GM23338 (cell line): ENCODE results near the gene NHLRC3.

Source experiments
- CREB1 ChIP-seq: fragments of 250-450 bp; sonication (Bioruptor Pico); IDR thresholded peaks from 2 replicates; pipeline ENCODE4 v1.5.0; 2020; ENCODE audit warnings: low read depth, mild to moderate bottlenecking, moderate library complexity
- CTCF ChIP-seq, 2 experiments: fragments of 200-600 bp in 1 of 2; sonication (generic) in 1 of 2; conservative IDR thresholded peaks; 2 replicates each; pipeline versions ENCODE4 v1.5.1 to v1.6.1; 2016 to 2017; ENCODE audit warnings: antibody characterized with exemption in 2 of 2, low read depth in 2 of 2, mild to moderate bottlenecking in 2 of 2, moderate library complexity in 1 of 2
- ETS1 ChIP-seq: IDR thresholded peaks from 2 replicates; pipeline ENCODE4 v1.6.1; 2016; ENCODE audit warnings: antibody characterized with exemption
- EZH2 ChIP-seq: fragments of 200-600 bp; sonication (generic); IDR thresholded peaks from one replicate; pipeline ENCODE4 v1.8.0; 2017; ENCODE audit warnings: antibody characterized with exemption, mild to moderate bottlenecking, low read depth; ENCODE audit not compliant: unreplicated experiment
- EZH2phosphoT487 ChIP-seq: fragments of 200-600 bp; sonication (generic); IDR thresholded peaks from one replicate; pipeline ENCODE4 v1.8.1; 2018; ENCODE audit warnings: antibody characterized with exemption; ENCODE audit not compliant: unreplicated experiment
- JUNB ChIP-seq: IDR thresholded peaks from one replicate; pipeline ENCODE4 v1.6.1; 2016; ENCODE audit warnings: antibody characterized with exemption; ENCODE audit not compliant: unreplicated experiment
- NANOG ChIP-seq: IDR thresholded peaks from 2 replicates; pipeline ENCODE4 v1.6.1; 2016; ENCODE audit warnings: antibody characterized with exemption, borderline replicate concordance
- POLR2AphosphoS5 ChIP-seq: IDR thresholded peaks from 2 replicates; pipeline ENCODE4 v1.6.1; 2016; ENCODE audit warnings: antibody characterized with exemption, low read depth
- REST ChIP-seq: IDR thresholded peaks from one replicate; pipeline ENCODE4 v1.6.1; 2018; ENCODE audit warnings: antibody characterized with exemption; ENCODE audit not compliant: unreplicated experiment
- ZNF114 ChIP-seq: fragments of 250-450 bp; sonication (Bioruptor Pico); IDR thresholded peaks from 2 replicates; pipeline ENCODE4 v1.5.0; 2020; ENCODE audit warnings: mild to moderate bottlenecking, moderate library complexity

GRCh38 chr13:39035799-39036198 lies 2.5 kb upstream of the NHLRC3 start:
- TF ChIP-seq POLR2AphosphoS5 = no peak
- TF ChIP-seq CTCF (conservative IDR thresholded peaks at IDR 0.05; ENCODE audit: low read depth in 2 of 2) = no peak
- TF ChIP-seq REST = no peak
- no peak for TF ChIP-seq EZH2
- no peak for TF ChIP-seq CREB1
- TF ChIP-seq EZH2phosphoT487 = no peak
- TF ChIP-seq NANOG = no peak
- no peak for TF ChIP-seq ZNF114
- TF ChIP-seq ETS1 = no peak
- TF ChIP-seq JUNB = no peak
